ENCODE measurements around the gene C14orf39. TPM values are rescaled to one million over a fixed set of nuclear protein-coding genes. Genes with fewer than 3 reads are reported as not detected.

C14orf39 gene
- total and polyA plus RNA-seq, 2 of the 8 experiments (the other 6 are each of a cell fraction or from before 2014, with no cell fraction given) = 0.18 to 1.2 TPM

- no peak for TF ChIP-seq BACH1 (IDR thresholded peaks at IDR 0.05; ENCODE audit: low read length)
- no peak for TF ChIP-seq TAF1 (IDR thresholded peaks at IDR 0.05; ENCODE audit: low read depth, low read length)
- TF ChIP-seq TEAD4 (IDR thresholded peaks at IDR 0.05; ENCODE audit: low read depth, low read length) = no peak
- TF ChIP-seq SRF (IDR thresholded peaks at IDR 0.05; ENCODE audit: low read depth, low read length) = no peak
- TF ChIP-seq ASH2L (IDR thresholded peaks at IDR 0.05; ENCODE audit: low read length) = peak; percentile 41
- peak; percentile 72 for TF ChIP-seq CBX8 (IDR thresholded peaks at IDR 0.05; ENCODE audit: borderline replicate concordance, low read depth, low read length)
- TF ChIP-seq RNF2 (IDR thresholded peaks at IDR 0.05; ENCODE audit: borderline replicate concordance, low read depth, low read length, missing control alignments, poor library complexity, severe bottlenecking) = peak; percentile 94
- peak; percentile 24 for TF ChIP-seq KDM4A (IDR thresholded peaks at IDR 0.05; ENCODE audit: low read depth, low read length, severe bottlenecking)
- TF ChIP-seq EZH2 (IDR thresholded peaks at IDR 0.05; ENCODE audit: low read depth, low read length, severe bottlenecking) = peak; percentile 97
- 0 out of 2 replicates have a peak, but pooled peaks have one; percentile 10 for TF ChIP-seq YY1 (IDR thresholded peaks at IDR 0.05; ENCODE audit: low read depth, low read length)
Measured at GRCh38 chr14:60506985-60507829, 21.3 kb upstream of the C14orf39 start (continued).

Measured in H1 (cell line).